GM23248 (cell line): ENCODE data around the gene NFKB1.

Experiments used
- EZH2 ChIP-seq: fragments of 200-600 bp; sonication (generic); IDR thresholded peaks from 2 replicates; pipeline ENCODE4 v1.6.1; 2018; ENCODE audit warnings: antibody characterized with exemption, mild to moderate bottlenecking; ENCODE audit not compliant: insufficient read depth, poor library complexity, severe bottlenecking
- EZH2phosphoT487 ChIP-seq: fragments of 200-600 bp; sonication (generic); IDR thresholded peaks from 2 replicates; pipeline ENCODE4 v1.6.1; 2018; ENCODE audit warnings: antibody characterized with exemption, moderate library complexity, mild to moderate bottlenecking, low read depth; ENCODE audit not compliant: insufficient read depth

- TF ChIP-seq EZH2phosphoT487 (no peak), EZH2 (no peak)
These were observed 50.9 kb downstream of the NFKB1 start for GRCh38 chr4:102551958-102552565.
